Measurements from ENCODE around the gene ARSB. TPM values are rescaled to one million over a fixed set of nuclear protein-coding genes. Genes with fewer than 3 reads are reported as not detected.
"Not testable (repeated sequence)": the region's sequence is repeated elsewhere in the genome, so short reads cannot be mapped to it uniquely, and the experiment has no call there.

ARSB gene
- total RNA-seq, 1 donor from 2014 or later, result 11.0 TPM

- ATAC-seq, result no peak
- DNase-seq, result no peak
- intact Hi-C loops (cut with micrococcal nuclease), result no loop called here
Measured at GRCh38 chr5:78886341-78887230, 98.5 kb downstream of the ARSB start.

GRCh38 chr5:78881884-78882283, 103.2 kb downstream of the ARSB start:
- intact Hi-C loops (cut with micrococcal nuclease), result no loop called here
- DNase-seq (no peak), ATAC-seq (no peak)

GRCh38 chr5:78879516-78879915, 105.6 kb downstream of the ARSB start:
- no peak for ATAC-seq
- DNase-seq, result no peak

GRCh38 chr5:78866076-78866475, 119.0 kb downstream of the ARSB start:
- DNase-seq; ATAC-seq; intact Hi-C loops (cut with micrococcal nuclease): not testable (repeated sequence)

More at GRCh38 chr5:78879516-78879915, 105.6 kb downstream of the ARSB start:
- intact Hi-C loops (cut with micrococcal nuclease), result no loop called here

- no peak for DNase-seq
- ATAC-seq, result no peak
- intact Hi-C loops (cut with micrococcal nuclease), result no loop called here
Measured at GRCh38 chr5:78858364-78858763, 126.7 kb downstream of the ARSB start.

- DNase-seq, result no peak
- ATAC-seq, result no peak
- intact Hi-C loops (cut with micrococcal nuclease), result no loop called here
Measured at GRCh38 chr5:78855026-78855425, 130.1 kb downstream of the ARSB start.

- intact Hi-C loops (cut with micrococcal nuclease); DNase-seq; ATAC-seq: not testable (repeated sequence)
Measured at GRCh38 chr5:78851891-78852290, 133.2 kb downstream of the ARSB start.

GRCh38 chr5:78845470-78845869, 139.6 kb downstream of the ARSB start:
- intact Hi-C loops (cut with micrococcal nuclease), result no loop called here
- ATAC-seq (no peak), DNase-seq (no peak)

- DNase-seq, result no peak
- intact Hi-C loops (cut with micrococcal nuclease), result no loop called here
- ATAC-seq, result no peak
Measured at GRCh38 chr5:78843436-78843835, 141.7 kb downstream of the ARSB start.

GRCh38 chr5:78841767-78842166, 143.3 kb downstream of the ARSB start:
- ATAC-seq (no peak), DNase-seq (no peak)
- intact Hi-C loops (cut with micrococcal nuclease), result no loop called here

GRCh38 chr5:78838753-78839152, 146.4 kb downstream of the ARSB start:
- intact Hi-C loops (cut with micrococcal nuclease), result no loop called here
- no peak for DNase-seq
- no peak for ATAC-seq

GRCh38 chr5:78837836-78838235, 147.3 kb downstream of the ARSB start:
- ATAC-seq, result no peak
- intact Hi-C loops (cut with micrococcal nuclease), result no loop called here
- no peak for DNase-seq

- DNase-seq (no peak), ATAC-seq (no peak)
- intact Hi-C loops (cut with micrococcal nuclease), result no loop called here
Measured at GRCh38 chr5:78835176-78835575, 149.9 kb downstream of the ARSB start.

- intact Hi-C loops (cut with micrococcal nuclease), result no loop called here
- ATAC-seq (no peak), DNase-seq (no peak)
Measured at GRCh38 chr5:78833284-78833683, 151.8 kb downstream of the ARSB start.

GRCh38 chr5:78830528-78831046, 154.5 kb downstream of the ARSB start:
- peak; percentile 58 for ATAC-seq
- intact Hi-C loops (cut with micrococcal nuclease), result no loop called here
- DNase-seq, result no peak

- DNase-seq, result peak; percentile 82
- peak; percentile 97 for ATAC-seq
- intact Hi-C loops (cut with micrococcal nuclease), result no loop called here
Measured at GRCh38 chr5:78829811-78830527, 155.1 kb downstream of the ARSB start.

- intact Hi-C loops (cut with micrococcal nuclease), result no loop called here
- DNase-seq (no peak), ATAC-seq (no peak)
Measured at GRCh38 chr5:78827725-78828124, 157.4 kb downstream of the ARSB start.

- DNase-seq (no peak), ATAC-seq (peak; percentile 46)
- intact Hi-C loops (cut with micrococcal nuclease), result no loop called here
Measured at GRCh38 chr5:78824831-78825281, 160.3 kb downstream of the ARSB start.

GRCh38 chr5:78823196-78823595, 161.9 kb downstream of the ARSB start:
- ATAC-seq (no peak), DNase-seq (no peak)
- intact Hi-C loops (cut with micrococcal nuclease), result no loop called here

- no peak for DNase-seq
- ATAC-seq, result no peak
- intact Hi-C loops (cut with micrococcal nuclease), result no loop called here
Measured at GRCh38 chr5:78821536-78822021, 163.5 kb downstream of the ARSB start.
